ENCODE data around the gene FGFRL1. TPM values are rescaled to one million over a fixed set of nuclear protein-coding genes. Genes with fewer than 3 reads are reported as not detected.

Gene FGFRL1
- total and polyA plus RNA-seq, 2 of the 13 experiments (the other 11 are each of a cell fraction or from before 2014, with no cell fraction given) = 19.1 to 30.6 TPM

DNA sequence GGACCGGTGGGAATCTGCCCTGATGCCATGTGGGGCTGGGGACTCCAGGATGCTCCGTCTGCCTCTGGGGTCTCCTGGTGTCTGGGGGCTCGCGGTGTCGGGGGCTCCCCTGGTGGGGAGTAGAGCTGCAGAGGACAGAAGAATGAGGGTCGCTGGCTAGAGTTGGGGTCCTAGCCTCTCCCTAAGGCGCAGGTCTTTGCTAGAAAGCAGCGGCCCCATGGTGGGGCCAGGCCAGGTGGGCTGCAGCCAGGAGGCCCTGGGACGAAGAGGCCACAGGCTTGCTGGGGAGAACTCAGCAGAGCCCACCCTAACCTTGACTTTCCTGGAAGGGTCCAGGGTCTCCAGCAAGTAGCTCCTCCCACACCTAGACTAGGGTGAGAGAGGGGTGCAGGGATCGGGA lies 21.4 kb downstream of the FGFRL1 start:
- in situ Hi-C loops (cut with HindIII; ENCODE audit: extremely low pct_ligation_motif_present, low pct_unique_long_range_greater_than_20kb) = no loop called here
- ATAC-seq = no peak
- CTCF ChIA-PET (ENCODE audit: low intra/inter-chr PET ratio, low total read pairs) = no interaction called here

More for the DNA sequence above, 21.4 kb downstream of the FGFRL1 start:
- POLR2A ChIA-PET = no interaction called here
- no peak for DNase-seq (ENCODE audit: low spot score)
- TF ChIP-seq, protein P1, sequence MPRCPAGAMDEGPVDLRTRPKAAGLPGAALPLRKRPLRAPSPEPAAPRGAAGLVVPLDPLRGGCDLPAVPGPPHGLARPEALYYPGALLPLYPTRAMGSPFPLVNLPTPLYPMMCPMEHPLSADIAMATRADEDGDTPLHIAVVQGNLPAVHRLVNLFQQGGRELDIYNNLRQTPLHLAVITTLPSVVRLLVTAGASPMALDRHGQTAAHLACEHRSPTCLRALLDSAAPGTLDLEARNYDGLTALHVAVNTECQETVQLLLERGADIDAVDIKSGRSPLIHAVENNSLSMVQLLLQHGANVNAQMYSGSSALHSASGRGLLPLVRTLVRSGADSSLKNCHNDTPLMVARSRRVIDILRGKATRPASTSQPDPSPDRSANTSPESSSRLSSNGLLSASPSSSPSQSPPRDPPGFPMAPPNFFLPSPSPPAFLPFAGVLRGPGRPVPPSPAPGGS (CRISPR knock-in tag; IDR thresholded peaks at IDR 0.05) = no peak
- TF ChIP-seq, protein P2, sequence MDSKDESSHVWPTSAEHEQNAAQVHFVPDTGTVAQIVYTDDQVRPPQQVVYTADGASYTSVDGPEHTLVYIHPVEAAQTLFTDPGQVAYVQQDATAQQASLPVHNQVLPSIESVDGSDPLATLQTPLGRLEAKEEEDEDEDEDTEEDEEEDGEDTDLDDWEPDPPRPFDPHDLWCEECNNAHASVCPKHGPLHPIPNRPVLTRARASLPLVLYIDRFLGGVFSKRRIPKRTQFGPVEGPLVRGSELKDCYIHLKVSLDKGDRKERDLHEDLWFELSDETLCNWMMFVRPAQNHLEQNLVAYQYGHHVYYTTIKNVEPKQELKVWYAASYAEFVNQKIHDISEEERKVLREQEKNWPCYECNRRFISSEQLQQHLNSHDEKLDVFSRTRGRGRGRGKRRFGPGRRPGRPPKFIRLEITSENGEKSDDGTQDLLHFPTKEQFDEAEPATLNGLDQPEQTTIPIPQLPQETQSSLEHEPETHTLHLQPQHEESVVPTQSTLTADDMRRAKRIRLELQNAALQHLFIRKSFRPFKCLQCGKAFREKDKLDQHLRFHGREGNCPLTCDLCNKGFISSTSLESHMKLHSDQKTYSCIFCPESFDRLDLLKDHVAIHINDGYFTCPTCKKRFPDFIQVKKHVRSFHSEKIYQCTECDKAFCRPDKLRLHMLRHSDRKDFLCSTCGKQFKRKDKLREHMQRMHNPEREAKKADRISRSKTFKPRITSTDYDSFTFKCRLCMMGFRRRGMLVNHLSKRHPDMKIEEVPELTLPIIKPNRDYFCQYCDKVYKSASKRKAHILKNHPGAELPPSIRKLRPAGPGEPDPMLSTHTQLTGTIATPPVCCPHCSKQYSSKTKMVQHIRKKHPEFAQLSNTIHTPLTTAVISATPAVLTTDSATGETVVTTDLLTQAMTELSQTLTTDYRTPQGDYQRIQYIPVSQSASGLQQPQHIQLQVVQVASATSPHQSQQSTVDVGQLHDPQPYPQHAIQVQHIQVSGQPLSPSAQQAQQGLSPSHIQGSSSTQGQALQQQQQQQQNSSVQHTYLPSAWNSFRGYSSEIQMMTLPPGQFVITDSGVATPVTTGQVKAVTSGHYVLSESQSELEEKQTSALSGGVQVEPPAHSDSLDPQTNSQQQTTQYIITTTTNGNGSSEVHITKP (CRISPR knock-in tag; IDR thresholded peaks at IDR 0.05; ENCODE audit: low read depth) = no peak
- TF ChIP-seq ETV5 (CRISPR knock-in tag; IDR thresholded peaks at IDR 0.05; ENCODE audit: borderline replicate concordance) (no peak), ZNF446 (CRISPR knock-in tag; IDR thresholded peaks at IDR 0.05) (no peak), ARNT2 (CRISPR knock-in tag; IDR thresholded peaks at IDR 0.05; ENCODE audit: low read depth) (no peak), MXD4 (CRISPR knock-in tag; IDR thresholded peaks at IDR 0.05) (no peak), PCBP2 (optimal IDR thresholded peaks at IDR 0.05; ENCODE audit: low read depth, low read length, poor library complexity, severe bottlenecking) (no peak), ZNF570 (CRISPR knock-in tag; IDR thresholded peaks at IDR 0.05; ENCODE audit: borderline replicate concordance) (no peak)
- TF ChIP-seq, protein P3, sequence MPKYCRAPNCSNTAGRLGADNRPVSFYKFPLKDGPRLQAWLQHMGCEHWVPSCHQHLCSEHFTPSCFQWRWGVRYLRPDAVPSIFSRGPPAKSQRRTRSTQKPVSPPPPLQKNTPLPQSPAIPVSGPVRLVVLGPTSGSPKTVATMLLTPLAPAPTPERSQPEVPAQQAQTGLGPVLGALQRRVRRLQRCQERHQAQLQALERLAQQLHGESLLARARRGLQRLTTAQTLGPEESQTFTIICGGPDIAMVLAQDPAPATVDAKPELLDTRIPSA (CRISPR knock-in tag; IDR thresholded peaks at IDR 0.05; ENCODE audit: borderline replicate concordance) = no peak
- TF ChIP-seq, protein P4, sequence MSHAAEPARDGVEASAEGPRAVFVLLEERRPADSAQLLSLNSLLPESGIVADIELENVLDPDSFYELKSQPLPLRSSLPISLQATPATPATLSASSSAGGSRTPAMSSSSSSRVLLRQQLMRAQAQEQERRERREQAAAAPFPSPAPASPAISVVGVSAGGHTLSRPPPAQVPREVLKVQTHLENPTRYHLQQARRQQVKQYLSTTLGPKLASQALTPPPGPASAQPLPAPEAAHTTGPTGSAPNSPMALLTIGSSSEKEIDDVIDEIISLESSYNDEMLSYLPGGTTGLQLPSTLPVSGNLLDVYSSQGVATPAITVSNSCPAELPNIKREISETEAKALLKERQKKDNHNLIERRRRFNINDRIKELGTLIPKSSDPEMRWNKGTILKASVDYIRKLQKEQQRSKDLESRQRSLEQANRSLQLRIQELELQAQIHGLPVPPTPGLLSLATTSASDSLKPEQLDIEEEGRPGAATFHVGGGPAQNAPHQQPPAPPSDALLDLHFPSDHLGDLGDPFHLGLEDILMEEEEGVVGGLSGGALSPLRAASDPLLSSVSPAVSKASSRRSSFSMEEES (CRISPR knock-in tag; IDR thresholded peaks at IDR 0.05) = no peak
- TF ChIP-seq, protein P5, sequence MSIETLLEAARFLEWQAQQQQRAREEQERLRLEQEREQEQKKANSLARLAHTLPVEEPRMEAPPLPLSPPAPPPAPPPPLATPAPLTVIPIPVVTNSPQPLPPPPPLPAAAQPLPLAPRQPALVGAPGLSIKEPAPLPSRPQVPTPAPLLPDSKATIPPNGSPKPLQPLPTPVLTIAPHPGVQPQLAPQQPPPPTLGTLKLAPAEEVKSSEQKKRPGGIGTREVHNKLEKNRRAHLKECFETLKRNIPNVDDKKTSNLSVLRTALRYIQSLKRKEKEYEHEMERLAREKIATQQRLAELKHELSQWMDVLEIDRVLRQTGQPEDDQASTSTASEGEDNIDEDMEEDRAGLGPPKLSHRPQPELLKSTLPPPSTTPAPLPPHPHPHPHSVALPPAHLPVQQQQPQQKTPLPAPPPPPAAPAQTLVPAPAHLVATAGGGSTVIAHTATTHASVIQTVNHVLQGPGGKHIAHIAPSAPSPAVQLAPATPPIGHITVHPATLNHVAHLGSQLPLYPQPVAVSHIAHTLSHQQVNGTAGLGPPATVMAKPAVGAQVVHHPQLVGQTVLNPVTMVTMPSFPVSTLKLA (IDR thresholded peaks at IDR 0.05) = no peak
- H3K4me3 ChIP-seq (replicated peaks in 1 of 3; ENCODE audit: insufficient read depth in 1 of 3, low read depth in 2 of 3, low read length in 3 of 3) = no peak overlapping the region
- H3K27ac ChIP-seq (ENCODE audit: extremely low read length, insufficient read depth, low read length) = no peak overlapping the region
- H3K36me3 ChIP-seq (replicated peaks in 1 of 2; ENCODE audit: control insufficient read depth in 1 of 2, insufficient read depth in 2 of 2, low read length in 2 of 2) = no peaks in the 10 kb centered on the region
- no TSS peak for BruUV-seq (replicated peaks)
- H2AFZ ChIP-seq (ENCODE audit: low read length) = no peak overlapping the region
- no peak overlapping the region for H3K4me2 ChIP-seq (ENCODE audit: low read depth, low read length)
- H3K9me3 ChIP-seq (ENCODE audit: low read length) = no peaks in the 10 kb centered on the region
- no peak for FAIRE-seq
- no peaks in the 10 kb centered on the region for H3K79me2 ChIP-seq (ENCODE audit: insufficient read depth, low read length)
- no peak overlapping the region for H3K9ac ChIP-seq (ENCODE audit: insufficient read depth, low read depth, low read length)
- peaks cover 40 to 90% of the 10 kb centered on the region in 2 experiments for H3K27me3 ChIP-seq (ENCODE audit: control insufficient read depth in 1 of 2, insufficient read depth in 2 of 2, low read length in 2 of 2)
- 17% methylated on average over 7 of the region's 10 CpGs for WGBS (ENCODE audit: low lambda C conversion rate)
- intact Hi-C loops (cut with micrococcal nuclease; ENCODE audit: unreplicated experiment) = no loop called here
- peaks cover 3% of the 10 kb centered on the region; the same call in 1 of the 2 replicates for H4K20me1 ChIP-seq (ENCODE audit: insufficient read depth, low read length)
- peaks cover 72% of the 10 kb centered on the region for H3K4me1 ChIP-seq (ENCODE audit: insufficient read depth, low read length)

Data from HepG2 (cell line).